ENCODE measurements around the gene RIMBP2. TPM values are rescaled to one million over a fixed set of nuclear protein-coding genes. Genes with fewer than 3 reads are reported as not detected.

RIMBP2 gene
- total RNA-seq, 2 experiments from 2014 or later = not detected

GRCh38 chr12:130486891-130487416 is 229.1 kb downstream of the RIMBP2 start:
- no peaks in the 10 kb centered on the region for H3K36me3 ChIP-seq (ENCODE audit: insufficient read depth, low read length)
- intact Hi-C loops (cut with DNase I, micrococcal nuclease) = no loop called here
- no peaks in the 10 kb centered on the region for H3K4me1 Mint-ChIP-seq (ENCODE audit: low read depth)
- no peaks in the 10 kb centered on the region for H3K27me3 Mint-ChIP-seq
- H3K9me3 ChIP-seq (ENCODE audit: control insufficient read depth in 1 of 2, insufficient read depth in 1 of 2, low read length in 2 of 2) = peaks cover 0 to 37% of the 10 kb centered on the region in 2 experiments
- CTCF ChIA-PET = no interaction called here
- POLR2A ChIA-PET = no interaction called here
- no peaks in the 10 kb centered on the region for H3K36me3 Mint-ChIP-seq (ENCODE audit: low read depth)
- no peak overlapping the region for H3K4me3 Mint-ChIP-seq
- H3K4me3 ChIP-seq (ENCODE audit: low read length) = no peak overlapping the region
- H3K27ac Mint-ChIP-seq = no peak overlapping the region
- no peaks in the 10 kb centered on the region for H3K9me3 Mint-ChIP-seq
- H3K27ac ChIP-seq (ENCODE audit: low read depth in 1 of 2, low read length in 2 of 2) = no peak overlapping the region
- TF ChIP-seq CTCF (IDR thresholded peaks at IDR 0.05) = no peak
- H3K27me3 ChIP-seq (ENCODE audit: control insufficient read depth in 1 of 2, insufficient read depth in 2 of 2, low read length in 2 of 2) = no peaks in the 10 kb centered on the region
- DNase-seq = no peak
- H3K4me1 ChIP-seq (ENCODE audit: insufficient read depth, low read length) = no peaks in the 10 kb centered on the region
- no peak for ATAC-seq (ENCODE audit: poor library complexity)

DNA sequence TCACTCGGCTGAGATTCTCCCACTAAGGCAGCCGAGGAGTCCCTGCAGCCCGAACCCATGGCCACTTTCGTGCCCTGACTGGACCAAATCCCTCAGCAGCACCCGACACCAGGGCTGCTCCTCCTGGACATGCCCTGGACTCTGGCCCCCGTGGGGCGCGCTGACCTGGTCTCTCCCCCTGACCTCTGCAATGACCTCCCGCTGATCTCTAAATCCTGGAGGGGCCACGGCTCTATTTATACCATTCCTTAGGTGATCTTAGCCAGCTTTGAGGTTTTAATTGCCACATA is 230.0 kb downstream of the RIMBP2 start:
- no peak overlapping the region for H3K27ac ChIP-seq (ENCODE audit: low read depth in 1 of 2, low read length in 2 of 2)
- no peak for TF ChIP-seq CTCF (IDR thresholded peaks at IDR 0.05)
- H3K27me3 ChIP-seq (ENCODE audit: control insufficient read depth in 1 of 2, insufficient read depth in 2 of 2, low read length in 2 of 2) = no peaks in the 10 kb centered on the region
- CTCF ChIA-PET = no interaction called here
- Mint-ChIP-seq H3K4me3 (no peak overlapping the region), H3K4me1 (ENCODE audit: low read depth) (no peaks in the 10 kb centered on the region), H3K9me3 (no peaks in the 10 kb centered on the region), H3K27ac (no peak overlapping the region), H3K36me3 (ENCODE audit: low read depth) (no peaks in the 10 kb centered on the region), H3K27me3 (no peaks in the 10 kb centered on the region)
- POLR2A ChIA-PET = no interaction called here
- H3K36me3 ChIP-seq (ENCODE audit: insufficient read depth, low read length) = no peaks in the 10 kb centered on the region
- DNase-seq (no peak), ATAC-seq (ENCODE audit: poor library complexity) (no peak)
- intact Hi-C loops (cut with DNase I, micrococcal nuclease) = no loop called here
- H3K4me3 ChIP-seq (ENCODE audit: low read length) = no peak overlapping the region
- H3K9me3 ChIP-seq (ENCODE audit: control insufficient read depth in 1 of 2, insufficient read depth in 1 of 2, low read length in 2 of 2) = peaks cover 0 to 31% of the 10 kb centered on the region in 2 experiments
- H3K4me1 ChIP-seq (ENCODE audit: insufficient read depth, low read length) = no peaks in the 10 kb centered on the region

- no peaks in the 10 kb centered on the region for H3K4me1 ChIP-seq (ENCODE audit: insufficient read depth, low read length)
- H3K27ac ChIP-seq (ENCODE audit: low read depth in 1 of 2, low read length in 2 of 2) = no peak overlapping the region
- no peaks in the 10 kb centered on the region for H3K9me3 Mint-ChIP-seq
- no peak for ATAC-seq (ENCODE audit: poor library complexity)
- ChIA-PET CTCF (no interaction called here), POLR2A (no interaction called here)
- no peak overlapping the region for H3K4me3 ChIP-seq (ENCODE audit: low read length)
- H3K36me3 Mint-ChIP-seq (ENCODE audit: low read depth) = no peaks in the 10 kb centered on the region
- no peaks in the 10 kb centered on the region for H3K36me3 ChIP-seq (ENCODE audit: insufficient read depth, low read length)
- no peak for DNase-seq
- intact Hi-C loops (cut with DNase I, micrococcal nuclease) = no loop called here
- H3K27ac Mint-ChIP-seq = no peak overlapping the region
- H3K9me3 ChIP-seq (ENCODE audit: control insufficient read depth in 1 of 2, insufficient read depth in 1 of 2, low read length in 2 of 2) = peaks cover 0 to 30% of the 10 kb centered on the region in 2 experiments
- no peaks in the 10 kb centered on the region for H3K4me1 Mint-ChIP-seq (ENCODE audit: low read depth)
- TF ChIP-seq CTCF (IDR thresholded peaks at IDR 0.05) = no peak
- no peak overlapping the region for H3K4me3 Mint-ChIP-seq
- no peaks in the 10 kb centered on the region for H3K27me3 Mint-ChIP-seq
- no peaks in the 10 kb centered on the region for H3K27me3 ChIP-seq (ENCODE audit: control insufficient read depth in 1 of 2, insufficient read depth in 2 of 2, low read length in 2 of 2)
Observed at GRCh38 chr12:130485291-130486145, 230.6 kb downstream of the RIMBP2 start.
